H9 (cell line): ENCODE data around the gene ITSN1. TPM values are rescaled to one million over a fixed set of nuclear protein-coding genes. Genes with fewer than 3 reads are reported as not detected.

ENCODE experiments used
- DNase-seq: peaks from one replicate; pipeline ENCODE4 v3.0.0-alpha.2; 2017
- H2AFZ ChIP-seq: one replicate; pipeline ENCODE4 v1.6.1; 2013; ENCODE audit warnings: mild to moderate bottlenecking, low read length, control low read depth, moderate library complexity
- H2AK5ac ChIP-seq: 2 replicates; pipeline ENCODE4 v1.6.1; 2013; ENCODE audit warnings: low read length, control low read depth, mixed read lengths; ENCODE audit not compliant: insufficient read length
- H2BK120ac ChIP-seq: one replicate; pipeline ENCODE4 v1.6.1; 2013; ENCODE audit warnings: low read depth, mild to moderate bottlenecking, low read length, control low read depth, inconsistent platforms; ENCODE audit not compliant: poor library complexity, severe bottlenecking
- H2BK12ac ChIP-seq: 2 replicates; pipeline ENCODE4 v1.6.1; 2013; ENCODE audit warnings: low read length, control low read depth, mixed read lengths, low read depth; ENCODE audit not compliant: insufficient read length
- H2BK15ac ChIP-seq: 2 replicates; pipeline ENCODE4 v1.6.1; 2013; ENCODE audit warnings: low read depth, low read length, control low read depth
- H2BK20ac ChIP-seq: one replicate; pipeline ENCODE4 v1.6.1; 2013; ENCODE audit warnings: low read depth, mild to moderate bottlenecking, low read length, control low read depth, inconsistent platforms; ENCODE audit not compliant: poor library complexity, severe bottlenecking
- H2BK5ac ChIP-seq: 2 replicates; pipeline ENCODE4 v1.6.1; 2013; ENCODE audit warnings: low read length, control low read depth, mixed read lengths; ENCODE audit not compliant: insufficient read length
- H3K14ac ChIP-seq: 2 replicates; pipeline ENCODE4 v1.6.1; 2013; ENCODE audit warnings: low read length, control low read depth; ENCODE audit not compliant: insufficient read depth
- H3K18ac ChIP-seq: 2 replicates; pipeline ENCODE4 v1.6.1; 2013; ENCODE audit warnings: low read depth, mild to moderate bottlenecking, mixed read lengths, low read length, control low read depth; ENCODE audit not compliant: insufficient read length
- H3K23ac ChIP-seq: 2 replicates; pipeline ENCODE4 v1.6.1; 2013; ENCODE audit warnings: low read length, control low read depth, mixed read lengths, low read depth; ENCODE audit not compliant: insufficient read length
- H3K23me2 ChIP-seq: 2 replicates; pipeline ENCODE4 v1.6.1; 2013; ENCODE audit warnings: low read depth, mild to moderate bottlenecking, mixed read lengths, low read length, control low read depth; ENCODE audit not compliant: insufficient read length, poor library complexity, severe bottlenecking
- H3K27ac ChIP-seq: 2 replicates; pipeline ENCODE4 v1.5.1; 2013; ENCODE audit warnings: low read length, control low read depth, mixed read lengths, low read depth; ENCODE audit not compliant: insufficient read length
- H3K27me3 ChIP-seq: 2 replicates; pipeline ENCODE4 v1.6.1; 2013; ENCODE audit warnings: low read length, control low read depth, inconsistent platforms; ENCODE audit not compliant: insufficient read depth
- H3K4ac ChIP-seq: 2 replicates; pipeline ENCODE4 v1.6.1; 2013; ENCODE audit warnings: low read depth, mild to moderate bottlenecking, control low read depth, inconsistent platforms, low read length, moderate library complexity
- H3K4me1 ChIP-seq: 2 replicates; pipeline ENCODE4 v1.6.1; 2013; ENCODE audit warnings: low read length, control low read depth, inconsistent platforms; ENCODE audit not compliant: insufficient read depth
- H3K4me2 ChIP-seq: 2 replicates; pipeline ENCODE4 v1.6.1; 2013; ENCODE audit warnings: low read length, control low read depth, mixed read lengths; ENCODE audit not compliant: insufficient read length, insufficient read depth
- H3K56ac ChIP-seq: 2 replicates; pipeline ENCODE4 v1.6.1; 2013; ENCODE audit warnings: low read depth, mild to moderate bottlenecking, mixed read lengths, low read length, control low read depth; ENCODE audit not compliant: insufficient read length
- H3K79me1 ChIP-seq: 2 replicates; pipeline ENCODE4 v1.6.1; 2013; ENCODE audit warnings: low read depth, mild to moderate bottlenecking, moderate library complexity, low read length, control low read depth, inconsistent platforms; ENCODE audit not compliant: insufficient read depth, poor library complexity, severe bottlenecking
- H3K79me2 ChIP-seq: 2 replicates; pipeline ENCODE4 v1.6.1; 2013; ENCODE audit warnings: low read length, control low read depth, inconsistent platforms; ENCODE audit not compliant: insufficient read depth
- H3K9ac ChIP-seq: 2 replicates; pipeline ENCODE4 v1.6.1; 2013; ENCODE audit warnings: low read length, control low read depth, mixed read lengths; ENCODE audit not compliant: insufficient read length; ENCODE audit errors: extremely low read depth
- H3K9me3 ChIP-seq: one replicate; pipeline ENCODE4 v1.6.1; 2013; ENCODE audit warnings: low read depth, low read length, inconsistent platforms; ENCODE audit not compliant: control insufficient read depth
- H3T11ph ChIP-seq: one replicate; pipeline ENCODE4 v1.6.1; 2013; ENCODE audit warnings: mild to moderate bottlenecking, low read length, control low read depth, inconsistent platforms
- H4K20me1 ChIP-seq: one replicate; pipeline ENCODE4 v1.6.1; 2013; ENCODE audit not compliant: control insufficient read depth, insufficient read length, insufficient read depth
- H4K5ac ChIP-seq: 2 replicates; pipeline ENCODE4 v1.6.1; 2013; ENCODE audit warnings: low read depth, mild to moderate bottlenecking, mixed read lengths, low read length, control low read depth; ENCODE audit not compliant: insufficient read length
- H4K8ac ChIP-seq: replicated peaks from 2 replicates; pipeline ENCODE4 v1.6.1; 2013; ENCODE audit warnings: low read length, control low read depth, mixed read lengths, low read depth; ENCODE audit not compliant: insufficient read length
- H4K91ac ChIP-seq: 2 replicates; pipeline ENCODE4 v1.6.1; 2013; ENCODE audit warnings: low read depth, mild to moderate bottlenecking, moderate library complexity, mixed read lengths, low read length, control low read depth; ENCODE audit not compliant: insufficient read length
- H3K27ac Mint-ChIP-seq, 3 experiments: 2 replicates in 2 of 3; 3 replicates in 1 of 3; pipeline ENCODE4 v1.8.0; 2020 to 2021; ENCODE audit warnings: mixed read lengths in 3 of 3, mild to moderate bottlenecking in 1 of 3, moderate library complexity in 1 of 3
- H3K27me3 Mint-ChIP-seq: 2 replicates; pipeline ENCODE4 v1.8.0; 2021; ENCODE audit warnings: low read depth, mild to moderate bottlenecking, moderate library complexity, mixed read lengths
- H3K36me3 Mint-ChIP-seq, 3 experiments: 2 replicates in 2 of 3; 3 replicates in 1 of 3; pipeline ENCODE4 v1.8.0; 2020 to 2021; ENCODE audit warnings: low read depth in 3 of 3, mixed read lengths in 3 of 3; ENCODE audit not compliant: insufficient read depth in 1 of 3
- H3K4me1 Mint-ChIP-seq, 2 experiments: 2 replicates each; pipeline ENCODE4 v1.8.0; 2020; ENCODE audit warnings: mixed read lengths in 2 of 2
- H3K4me3 Mint-ChIP-seq, 2 experiments: 2 replicates in 1 of 2; 3 replicates in 1 of 2; pipeline ENCODE4 v1.8.0; 2020 to 2021; ENCODE audit warnings: mild to moderate bottlenecking in 2 of 2, mixed read lengths in 2 of 2, moderate library complexity in 1 of 2
- H3K9me3 Mint-ChIP-seq, 2 experiments: 2 replicates in 1 of 2; 3 replicates in 1 of 2; pipeline ENCODE4 v1.8.0; 2020; ENCODE audit warnings: mild to moderate bottlenecking in 2 of 2, mixed read lengths in 2 of 2, moderate library complexity in 1 of 2
- CTCF ChIP-seq: fragments of 200-600 bp; sonication (generic); conservative IDR thresholded peaks from 3 replicates; pipeline ENCODE4 v1.8.0; 2021; ENCODE audit warnings: antibody characterized with exemption, mild to moderate bottlenecking
- WGBS: extraction: QIAGEN DNeasy Blood & Tissue Kit; methylation state at CpG from one replicate; pipeline ENCODE4 v1.1.7; 2013; ENCODE audit warnings: missing lambda C conversion rate, low lambda C conversion rate, mixed read lengths; ENCODE audit not compliant: insufficient read length; ENCODE audit errors: extremely low coverage; 5-methylcytosine and 5-hydroxymethylcytosine counted together
- total RNA-seq: library from RNA; stranded (reverse); gene quantifications from 2 replicates; pipeline ENCODE4 v1.2.1, GENCODE V29; 2021

The ITSN1 gene
- total RNA-seq, 1 experiment from 2014 or later = 94.2 TPM

DNA sequence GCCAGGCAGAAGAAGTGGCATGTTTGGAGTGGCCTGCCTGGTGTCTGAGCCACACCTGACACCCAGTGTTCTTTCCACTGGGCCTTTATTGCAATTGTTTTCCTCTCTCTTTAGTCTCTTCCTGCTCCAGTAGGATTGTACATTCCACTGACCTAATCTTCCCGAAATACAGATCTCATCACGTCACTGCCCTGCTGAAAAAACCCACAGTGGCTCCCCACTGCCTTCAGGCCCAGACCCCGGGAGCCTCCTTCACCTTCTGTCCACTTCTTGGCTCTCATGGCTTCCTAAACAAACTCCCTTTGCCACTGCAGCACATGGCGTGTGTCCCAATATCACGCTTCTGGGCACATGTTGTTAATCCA is 298.6 kb downstream of the ITSN1 start:
- Histone ChIP-seq H2BK120ac (no peak overlapping the region), H4K8ac (no peak overlapping the region), H3K79me2 (no peaks in the 10 kb centered on the region), H3K27ac (no peak overlapping the region), H3K4me1 (no peaks in the 10 kb centered on the region; the same call in 1 of the 2 replicates), H2AK5ac (no peak overlapping the region), H3K79me1 (no peaks in the 10 kb centered on the region), H2BK20ac (no peak overlapping the region), H2BK15ac (no peak overlapping the region), H2BK5ac (no peak overlapping the region), H4K91ac (no peak overlapping the region), H2BK12ac (no peak overlapping the region), H3K4me2 (no peak overlapping the region), H4K5ac (no peak overlapping the region), H3K14ac (no peak overlapping the region), H3K9ac (no peak overlapping the region), H3T11ph (no peak overlapping the region), H3K18ac (no peak overlapping the region), H3K23me2 (no peaks in the 10 kb centered on the region), H3K9me3 (no peaks in the 10 kb centered on the region), H3K4ac (no peak overlapping the region), H3K27me3 (no peaks in the 10 kb centered on the region), H3K23ac (no peak overlapping the region), H3K56ac (no peak overlapping the region), H2AFZ (no peak overlapping the region), H4K20me1 (no peaks in the 10 kb centered on the region)
- peaks cover 4 to 11% of the 10 kb centered on the region in 2 experiments; a peak in 4 of 5 replicates for H3K9me3 Mint-ChIP-seq
- no peak overlapping the region for H3K4me3 Mint-ChIP-seq
- no peaks in the 10 kb centered on the region for H3K27me3 Mint-ChIP-seq
- WGBS = no CpG with 5 or more reads among the region's 5 CpGs
- no peak overlapping the region for H3K27ac Mint-ChIP-seq
- peaks cover 4 to 27% (median 18%) of the 10 kb centered on the region in 3 experiments; a peak in 6 of 7 replicates for H3K36me3 Mint-ChIP-seq
- DNase-seq = no peak
- H3K4me1 Mint-ChIP-seq = peaks cover 13 to 17% of the 10 kb centered on the region in 2 experiments
- TF ChIP-seq CTCF = no peak
